RWPE2 (cell line): Measurements from ENCODE around the gene MAP7.

ENCODE experiments used
- ATAC-seq: fragments of 200-7000 bp; cut with Tn5 transposase; 3 replicates; pipeline ENCODE4 v1.9.1; 2021; ENCODE audit warnings: low read depth
- DNase-seq: peaks from one replicate; pipeline ENCODE4 v3.0.0-alpha.2; 2020; ENCODE audit warnings: low spot score
- H3K27ac ChIP-seq: fragments of 450-650 bp; 2 replicates; pipeline ENCODE4 v1.5.1; 2017; ENCODE audit warnings: mild to moderate bottlenecking; ENCODE audit not compliant: poor library complexity, severe bottlenecking
- H3K27me3 ChIP-seq: fragments of 250-450 bp; sonication (Bioruptor Pico); 2 replicates; pipeline ENCODE4 v1.5.1; 2021; ENCODE audit warnings: mild to moderate bottlenecking, moderate library complexity; ENCODE audit not compliant: insufficient read depth, poor library complexity, severe bottlenecking
- H3K36me3 ChIP-seq: fragments of 250-450 bp; sonication (Bioruptor Pico); 2 replicates; pipeline ENCODE4 v1.5.1; 2020; ENCODE audit warnings: low read depth, mild to moderate bottlenecking, moderate library complexity
- H3K4me1 ChIP-seq: fragments of 250-450 bp; sonication (Bioruptor Pico); 2 replicates; pipeline ENCODE4 v1.5.1; 2021; ENCODE audit warnings: mild to moderate bottlenecking, moderate library complexity; ENCODE audit not compliant: insufficient read depth, poor library complexity, severe bottlenecking
- H3K4me3 ChIP-seq: fragments of 250-450 bp; sonication (Bioruptor Pico); 2 replicates; pipeline ENCODE4 v1.5.1; 2021; ENCODE audit warnings: mild to moderate bottlenecking, moderate library complexity; ENCODE audit not compliant: severe bottlenecking
- H3K9me3 ChIP-seq: fragments of 250-450 bp; sonication (Bioruptor Pico); 2 replicates; pipeline ENCODE4 v1.5.1; 2021; ENCODE audit warnings: mild to moderate bottlenecking, moderate library complexity; ENCODE audit not compliant: severe bottlenecking
- CTCF ChIP-seq: fragments of 450-650 bp; IDR thresholded peaks from one replicate; pipeline ENCODE4 v1.5.1; 2017; ENCODE audit warnings: mild to moderate bottlenecking, moderate library complexity; ENCODE audit not compliant: poor library complexity, severe bottlenecking

Gene MAP7

GRCh38 chr6:136535017-136535765, 15.0 kb downstream of the MAP7 start:
- DNase-seq (no peak), ATAC-seq (no peak)
- Histone ChIP-seq H3K4me3 (no peak overlapping the region), H3K27me3 (no peaks in the 10 kb centered on the region), H3K27ac (no peak overlapping the region), H3K4me1 (no peaks in the 10 kb centered on the region), H3K9me3 (peaks cover 3% of the 10 kb centered on the region), H3K36me3 (no peaks in the 10 kb centered on the region)
- TF ChIP-seq CTCF: no peak

DNA sequence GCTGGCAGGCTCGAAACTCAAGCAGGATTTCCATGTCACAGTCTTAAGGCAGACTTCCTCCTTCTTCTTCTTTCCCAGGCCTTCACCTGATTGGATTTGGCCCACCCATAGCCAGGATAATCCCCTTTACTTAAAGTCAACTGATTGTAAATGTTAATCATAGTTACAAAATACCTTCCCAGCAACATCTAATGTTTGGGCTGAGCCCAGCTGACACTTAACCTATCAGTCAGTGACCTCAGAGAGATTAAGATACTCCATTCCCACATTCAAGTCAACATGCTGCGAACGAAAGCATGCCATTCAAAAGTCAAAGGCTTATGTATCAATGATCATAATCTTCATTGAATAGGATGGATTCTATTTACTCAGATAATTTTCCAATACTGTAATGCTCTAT, 16.0 kb downstream of the MAP7 start:
- Histone ChIP-seq H3K27ac (no peak overlapping the region), H3K4me3 (no peak overlapping the region), H3K4me1 (no peaks in the 10 kb centered on the region), H3K27me3 (no peaks in the 10 kb centered on the region), H3K36me3 (no peaks in the 10 kb centered on the region), H3K9me3 (peaks cover 3% of the 10 kb centered on the region)
- TF ChIP-seq CTCF: no peak
- ATAC-seq (no peak), DNase-seq (no peak)

DNA sequence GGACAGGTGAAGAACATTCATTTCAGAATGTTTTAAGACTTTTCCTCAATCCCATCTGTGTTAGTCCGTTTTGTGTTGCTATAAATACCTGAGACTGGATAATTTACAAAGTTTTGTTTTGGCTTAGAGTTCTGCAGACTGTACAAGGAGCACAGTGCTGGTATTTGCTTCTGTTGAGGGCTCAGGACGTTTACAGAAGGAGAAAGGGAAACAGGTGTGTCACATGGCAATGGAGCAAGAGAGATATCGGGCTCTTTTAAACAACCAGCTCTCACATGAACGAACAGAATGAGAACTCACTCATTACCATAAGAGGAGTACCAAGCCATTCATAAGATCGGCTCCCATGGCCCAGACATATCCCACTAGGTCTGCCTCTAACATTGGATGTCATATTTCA, 16.7 kb downstream of the MAP7 start:
- no peak for ATAC-seq
- no peak overlapping the region for H3K27ac ChIP-seq

GRCh38 chr6:136532030-136532429, 18.2 kb downstream of the MAP7 start:
- H3K4me3 ChIP-seq: no peak overlapping the region
- TF ChIP-seq CTCF: no peak
- no peaks in the 10 kb centered on the region for H3K36me3 ChIP-seq
- ATAC-seq (no peak), DNase-seq (no peak)
- H3K27ac ChIP-seq: no peak overlapping the region
- H3K9me3 ChIP-seq: peaks cover 3% of the 10 kb centered on the region
- peaks cover 7% of the 10 kb centered on the region for H3K4me1 ChIP-seq
- no peaks in the 10 kb centered on the region for H3K27me3 ChIP-seq

More for the DNA sequence above, 16.7 kb downstream of the MAP7 start:
- no peak for TF ChIP-seq CTCF
- no peaks in the 10 kb centered on the region for H3K36me3 ChIP-seq
- H3K9me3 ChIP-seq: peaks cover 3% of the 10 kb centered on the region
- H3K4me3 ChIP-seq: no peak overlapping the region
- DNase-seq: no peak
- no peaks in the 10 kb centered on the region for H3K27me3 ChIP-seq
- H3K4me1 ChIP-seq: no peaks in the 10 kb centered on the region

GRCh38 chr6:136529710-136530109, 20.5 kb downstream of the MAP7 start:
- Histone ChIP-seq H3K27me3 (no peaks in the 10 kb centered on the region), H3K4me3 (no peak overlapping the region), H3K27ac (no peak overlapping the region), H3K36me3 (no peaks in the 10 kb centered on the region), H3K9me3 (no peaks in the 10 kb centered on the region), H3K4me1 (peaks cover 7% of the 10 kb centered on the region)
- ATAC-seq (no peak), DNase-seq (no peak)
- TF ChIP-seq CTCF: no peak
